Neural crest cell (in vitro differentiated cells): Measurements from ENCODE around the gene SNAP47. TPM values are rescaled to one million over a fixed set of nuclear protein-coding genes. Genes with fewer than 3 reads are reported as not detected.

Source experiments
- DNase-seq: peaks from one replicate; pipeline ENCODE4 v3.0.0; 2021; ENCODE audit warnings: low read depth, mixed read lengths, low spot score
- H3K27ac Mint-ChIP-seq: one replicate; pipeline ENCODE4 v1.8.0; 2021; ENCODE audit warnings: mild to moderate bottlenecking, mixed read lengths; ENCODE audit not compliant: unreplicated experiment
- H3K27me3 Mint-ChIP-seq: 2 replicates; pipeline ENCODE4 v1.8.0; 2021; ENCODE audit warnings: low read depth, mild to moderate bottlenecking, mixed read lengths
- H3K36me3 Mint-ChIP-seq: 2 replicates; pipeline ENCODE4 v1.8.0; 2021; ENCODE audit warnings: low read depth, mild to moderate bottlenecking, mixed read lengths
- H3K4me1 Mint-ChIP-seq: 2 replicates; pipeline ENCODE4 v1.8.0; 2021; ENCODE audit warnings: mixed read lengths
- H3K4me3 Mint-ChIP-seq: one replicate; pipeline ENCODE4 v1.8.0; 2021; ENCODE audit warnings: mild to moderate bottlenecking, mixed read lengths
- H3K9me3 Mint-ChIP-seq: 2 replicates; pipeline ENCODE4 v1.8.0; 2021; ENCODE audit warnings: mixed read lengths
- CTCF ChIP-seq: fragments of 200-600 bp; sonication (generic); conservative IDR thresholded peaks from 2 replicates; pipeline ENCODE4 v1.5.0; 2021; ENCODE audit warnings: antibody characterized with exemption, mild to moderate bottlenecking
- total RNA-seq: library from RNA; stranded (reverse); gene quantifications from 2 replicates; pipeline ENCODE4 v1.2.1, GENCODE V29; 2021

Gene SNAP47
- total RNA-seq, 1 donor from 2014 or later = 45.3 TPM

- Mint-ChIP-seq H3K4me3 (no peak overlapping the region), H3K4me1 (peaks cover 5% of the 10 kb centered on the region), H3K27ac (no peak overlapping the region), H3K9me3 (no peaks in the 10 kb centered on the region), H3K27me3 (no peaks in the 10 kb centered on the region), H3K36me3 (no peaks in the 10 kb centered on the region)
- DNase-seq = no peak
- no peak for TF ChIP-seq CTCF
Observed at GRCh38 chr1:227777156-227777555, 41.9 kb downstream of the SNAP47 start.

GRCh38 chr1:227777646-227778045, 42.4 kb downstream of the SNAP47 start:
- no peaks in the 10 kb centered on the region for H3K36me3 Mint-ChIP-seq
- no peaks in the 10 kb centered on the region for H3K27me3 Mint-ChIP-seq

GRCh38 chr1:227778401-227778947, 43.2 kb downstream of the SNAP47 start:
- Mint-ChIP-seq H3K9me3 (no peaks in the 10 kb centered on the region), H3K27me3 (no peaks in the 10 kb centered on the region), H3K4me3 (no peak overlapping the region), H3K27ac (no peak overlapping the region), H3K36me3 (no peaks in the 10 kb centered on the region), H3K4me1 (peaks cover 5% of the 10 kb centered on the region)
- no peak for TF ChIP-seq CTCF
- no peak for DNase-seq

More at GRCh38 chr1:227777646-227778045, 42.4 kb downstream of the SNAP47 start:
- Mint-ChIP-seq H3K4me3 (no peak overlapping the region), H3K9me3 (no peaks in the 10 kb centered on the region), H3K27ac (no peak overlapping the region), H3K4me1 (peaks cover 5% of the 10 kb centered on the region)
- no peak for TF ChIP-seq CTCF
- no peak for DNase-seq

- no peaks in the 10 kb centered on the region for H3K27me3 Mint-ChIP-seq
- no peak for DNase-seq
- no peaks in the 10 kb centered on the region for H3K36me3 Mint-ChIP-seq
- H3K9me3 Mint-ChIP-seq = no peaks in the 10 kb centered on the region
- no peak for TF ChIP-seq CTCF
- H3K4me1 Mint-ChIP-seq = peaks cover 5% of the 10 kb centered on the region
- H3K27ac Mint-ChIP-seq = no peak overlapping the region
- H3K4me3 Mint-ChIP-seq = no peak overlapping the region
Observed at GRCh38 chr1:227779021-227779441, 43.8 kb downstream of the SNAP47 start.

- no peak for DNase-seq
- peaks cover 5% of the 10 kb centered on the region for H3K4me1 Mint-ChIP-seq
- no peaks in the 10 kb centered on the region for H3K27me3 Mint-ChIP-seq
- H3K4me3 Mint-ChIP-seq = no peak overlapping the region
- no peaks in the 10 kb centered on the region for H3K9me3 Mint-ChIP-seq
- no peak overlapping the region for H3K27ac Mint-ChIP-seq
- no peak for TF ChIP-seq CTCF
- no peaks in the 10 kb centered on the region for H3K36me3 Mint-ChIP-seq
Observed at GRCh38 chr1:227779685-227780084, 44.5 kb downstream of the SNAP47 start.
